ENCODE data around the gene TBATA.

The TBATA gene

DNA sequence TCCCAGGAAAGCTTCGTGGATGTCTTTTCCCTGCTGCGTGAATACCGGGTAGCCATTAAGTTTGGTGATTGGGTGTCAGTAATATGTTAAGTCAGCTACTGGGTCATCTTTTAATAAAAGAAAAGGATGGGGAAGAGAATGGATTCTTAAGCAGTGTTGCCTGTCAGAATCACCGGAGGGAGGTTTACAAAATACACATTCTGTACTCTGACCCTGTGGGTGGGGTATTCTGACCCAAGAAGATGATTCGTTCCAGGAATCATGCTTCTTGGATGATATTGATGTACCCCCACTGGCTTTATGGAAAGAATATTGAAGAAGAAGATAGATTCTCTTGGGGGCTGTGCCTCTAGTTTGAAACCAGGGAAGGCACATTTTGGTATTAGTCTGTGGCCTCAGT, 48.8 kb upstream of the TBATA start:
- Histone ChIP-seq H3K36me3 (ENCODE audit: control insufficient read depth in 2 of 2, insufficient read depth in 1 of 2, low read length in 2 of 2) (peaks cover 5 to 16% of the 10 kb centered on the region in 2 experiments; a peak in 2 of 3 replicates), H3K9me3 (ENCODE audit: control insufficient read depth, insufficient read depth, low read depth, low read length) (no peaks in the 10 kb centered on the region), H3K27ac (ENCODE audit: extremely low read depth, low read depth, low read length) (no peak overlapping the region), H3K4me1 (ENCODE audit: control insufficient read depth, insufficient read depth, low read length) (peaks cover 2% of the 10 kb centered on the region; the same call in 1 of the 2 replicates), H3K4me3 (ENCODE audit: low read depth, low read length) (no peak overlapping the region)
- ChIA-PET POLR2A (no interaction called here), CTCF (interaction anchor here (0.6 to 1.0 kb wide), 2 partner anchors 47 to 91 kb away, joined by 3 read pairs; no protein-coding TSS in a partner anchor)
- no peak for TF ChIP-seq TRIM28 (IDR thresholded peaks at IDR 0.05; ENCODE audit: borderline replicate concordance, low read length)
- TF ChIP-seq ZEB2 (tag by site-specific recombination; IDR thresholded peaks at IDR 0.05), result no peak
- TF ChIP-seq ZNF529 (tag by site-specific recombination; IDR thresholded peaks at IDR 0.05; ENCODE audit: insufficient replicate concordance), result no peak
- TF ChIP-seq ZNF426 (tag by site-specific recombination; IDR thresholded peaks at IDR 0.05), result no peak
- TF ChIP-seq YY1 (tag by site-specific recombination; IDR thresholded peaks at IDR 0.05), result no peak
- TF ChIP-seq, protein P1, sequence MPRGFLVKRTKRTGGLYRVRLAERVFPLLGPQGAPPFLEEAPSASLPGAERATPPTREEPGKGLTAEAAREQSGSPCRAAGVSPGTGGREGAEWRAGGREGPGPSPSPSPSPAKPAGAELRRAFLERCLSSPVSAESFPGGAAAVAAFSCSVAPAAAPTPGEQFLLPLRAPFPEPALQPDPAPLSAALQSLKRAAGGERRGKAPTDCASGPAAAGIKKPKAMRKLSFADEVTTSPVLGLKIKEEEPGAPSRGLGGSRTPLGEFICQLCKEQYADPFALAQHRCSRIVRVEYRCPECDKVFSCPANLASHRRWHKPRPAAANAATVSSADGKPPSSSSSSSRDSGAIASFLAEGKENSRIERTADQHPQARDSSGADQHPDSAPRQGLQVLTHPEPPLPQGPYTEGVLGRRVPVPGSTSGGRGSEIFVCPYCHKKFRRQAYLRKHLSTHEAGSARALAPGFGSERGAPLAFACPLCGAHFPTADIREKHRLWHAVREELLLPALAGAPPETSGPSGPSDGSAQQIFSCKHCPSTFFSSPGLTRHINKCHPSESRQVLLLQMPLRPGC (tag by site-specific recombination; IDR thresholded peaks at IDR 0.05), result no peak
- TF ChIP-seq ZNF510 (tag by site-specific recombination; IDR thresholded peaks at IDR 0.05; ENCODE audit: insufficient replicate concordance), result no peak
- TF ChIP-seq, protein P2, sequence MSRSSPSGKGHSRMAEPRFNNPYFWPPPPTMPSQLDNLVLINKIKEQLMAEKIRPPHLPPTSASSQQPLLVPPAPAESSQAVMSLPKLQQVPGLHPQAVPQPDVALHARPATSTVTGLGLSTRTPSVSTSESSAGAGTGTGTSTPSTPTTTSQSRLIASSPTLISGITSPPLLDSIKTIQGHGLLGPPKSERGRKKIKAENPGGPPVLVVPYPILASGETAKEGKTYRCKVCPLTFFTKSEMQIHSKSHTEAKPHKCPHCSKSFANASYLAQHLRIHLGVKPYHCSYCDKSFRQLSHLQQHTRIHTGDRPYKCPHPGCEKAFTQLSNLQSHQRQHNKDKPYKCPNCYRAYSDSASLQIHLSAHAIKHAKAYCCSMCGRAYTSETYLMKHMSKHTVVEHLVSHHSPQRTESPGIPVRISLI (tag by site-specific recombination; IDR thresholded peaks at IDR 0.05), result no peak
- no peak for TF ChIP-seq ZNF544 (tag by site-specific recombination; IDR thresholded peaks at IDR 0.05)
- no peak for TF ChIP-seq ZNF658 (tag by site-specific recombination; IDR thresholded peaks at IDR 0.05)
- no peak for TF ChIP-seq ZNF155 (tag by site-specific recombination; IDR thresholded peaks at IDR 0.05)
- TF ChIP-seq ZNF701 (tag by site-specific recombination; IDR thresholded peaks at IDR 0.05), result no peak
- TF ChIP-seq RBAK (tag by site-specific recombination; IDR thresholded peaks at IDR 0.05), result no peak
- no peak for TF ChIP-seq ZNF132 (tag by site-specific recombination; IDR thresholded peaks at IDR 0.05; ENCODE audit: borderline replicate concordance)
- TF ChIP-seq GLI2 (tag by site-specific recombination; IDR thresholded peaks at IDR 0.05; ENCODE audit: borderline replicate concordance, low read depth), result no peak
- no peak for TF ChIP-seq ZNF2 (tag by site-specific recombination; IDR thresholded peaks at IDR 0.05)
- no peak for TF ChIP-seq KLF10 (tag by site-specific recombination; IDR thresholded peaks at IDR 0.05)
- no peak for TF ChIP-seq ZNF175 (tag by site-specific recombination; IDR thresholded peaks at IDR 0.05)
- TF ChIP-seq, protein P3, sequence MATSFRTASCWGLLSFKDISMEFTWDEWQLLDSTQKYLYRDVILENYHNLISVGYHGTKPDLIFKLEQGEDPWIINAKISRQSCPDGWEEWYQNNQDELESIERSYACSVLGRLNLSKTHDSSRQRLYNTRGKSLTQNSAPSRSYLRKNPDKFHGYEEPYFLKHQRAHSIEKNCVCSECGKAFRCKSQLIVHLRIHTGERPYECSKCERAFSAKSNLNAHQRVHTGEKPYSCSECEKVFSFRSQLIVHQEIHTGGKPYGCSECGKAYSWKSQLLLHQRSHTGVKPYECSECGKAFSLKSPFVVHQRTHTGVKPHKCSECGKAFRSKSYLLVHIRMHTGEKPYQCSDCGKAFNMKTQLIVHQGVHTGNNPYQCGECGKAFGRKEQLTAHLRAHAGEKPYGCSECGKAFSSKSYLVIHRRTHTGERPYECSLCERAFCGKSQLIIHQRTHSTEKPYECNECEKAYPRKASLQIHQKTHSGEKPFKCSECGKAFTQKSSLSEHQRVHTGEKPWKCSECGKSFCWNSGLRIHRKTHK (tag by site-specific recombination; IDR thresholded peaks at IDR 0.05), result no peak

DNA sequence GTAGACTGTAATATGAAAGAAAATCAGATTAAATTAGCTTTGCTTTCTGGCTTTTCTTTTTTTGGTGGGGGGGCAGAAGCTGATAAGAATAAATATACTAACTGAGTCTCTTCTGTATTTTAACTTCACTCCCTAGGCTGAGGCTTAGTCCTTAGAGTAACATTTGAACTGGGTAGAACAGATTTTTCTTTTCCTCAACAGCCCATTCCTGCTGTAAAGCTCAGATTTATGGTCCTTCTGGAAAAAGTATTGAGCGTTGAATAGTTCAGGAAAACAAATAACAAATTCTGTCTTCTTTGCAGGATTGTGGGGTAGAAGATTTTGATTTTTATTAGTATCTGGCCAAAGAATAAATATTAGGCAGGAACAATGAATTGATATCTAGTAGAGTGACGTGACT, 48.4 kb upstream of the TBATA start:
- Histone ChIP-seq H3K4me3 (ENCODE audit: low read depth, low read length) (no peak overlapping the region), H3K4me1 (ENCODE audit: control insufficient read depth, insufficient read depth, low read length) (peaks cover 5% of the 10 kb centered on the region; the same call in 1 of the 2 replicates), H3K27ac (ENCODE audit: extremely low read depth, low read depth, low read length) (no peak overlapping the region), H3K36me3 (ENCODE audit: control insufficient read depth in 2 of 2, insufficient read depth in 1 of 2, low read length in 2 of 2) (peaks cover 5 to 16% of the 10 kb centered on the region in 2 experiments; a peak in 2 of 3 replicates), H3K9me3 (ENCODE audit: control insufficient read depth, insufficient read depth, low read depth, low read length) (no peaks in the 10 kb centered on the region)
- ChIA-PET POLR2A (no interaction called here), CTCF (interaction anchor here (0.6 to 1.0 kb wide), 2 partner anchors 47 to 92 kb away, joined by 3 read pairs; no protein-coding TSS in a partner anchor)
- TF ChIP-seq, protein P4, sequence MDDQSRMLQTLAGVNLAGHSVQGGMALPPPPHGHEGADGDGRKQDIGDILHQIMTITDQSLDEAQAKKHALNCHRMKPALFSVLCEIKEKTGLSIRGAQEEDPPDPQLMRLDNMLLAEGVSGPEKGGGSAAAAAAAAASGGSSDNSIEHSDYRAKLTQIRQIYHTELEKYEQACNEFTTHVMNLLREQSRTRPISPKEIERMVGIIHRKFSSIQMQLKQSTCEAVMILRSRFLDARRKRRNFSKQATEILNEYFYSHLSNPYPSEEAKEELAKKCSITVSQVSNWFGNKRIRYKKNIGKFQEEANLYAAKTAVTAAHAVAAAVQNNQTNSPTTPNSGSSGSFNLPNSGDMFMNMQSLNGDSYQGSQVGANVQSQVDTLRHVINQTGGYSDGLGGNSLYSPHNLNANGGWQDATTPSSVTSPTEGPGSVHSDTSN (CRISPR knock-in tag; IDR thresholded peaks at IDR 0.05), result no peak
- no peak for TF ChIP-seq ZBTB7A (tag by site-specific recombination; IDR thresholded peaks at IDR 0.05; ENCODE audit: low read depth)
- TF ChIP-seq, protein P5, sequence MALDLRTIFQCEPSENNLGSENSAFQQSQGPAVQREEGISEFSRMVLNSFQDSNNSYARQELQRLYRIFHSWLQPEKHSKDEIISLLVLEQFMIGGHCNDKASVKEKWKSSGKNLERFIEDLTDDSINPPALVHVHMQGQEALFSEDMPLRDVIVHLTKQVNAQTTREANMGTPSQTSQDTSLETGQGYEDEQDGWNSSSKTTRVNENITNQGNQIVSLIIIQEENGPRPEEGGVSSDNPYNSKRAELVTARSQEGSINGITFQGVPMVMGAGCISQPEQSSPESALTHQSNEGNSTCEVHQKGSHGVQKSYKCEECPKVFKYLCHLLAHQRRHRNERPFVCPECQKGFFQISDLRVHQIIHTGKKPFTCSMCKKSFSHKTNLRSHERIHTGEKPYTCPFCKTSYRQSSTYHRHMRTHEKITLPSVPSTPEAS (tag by site-specific recombination; IDR thresholded peaks at IDR 0.05), result no peak
- TF ChIP-seq ZNF433 (tag by site-specific recombination; IDR thresholded peaks at IDR 0.05; ENCODE audit: low read depth), result no peak
- TF ChIP-seq, protein P6, sequence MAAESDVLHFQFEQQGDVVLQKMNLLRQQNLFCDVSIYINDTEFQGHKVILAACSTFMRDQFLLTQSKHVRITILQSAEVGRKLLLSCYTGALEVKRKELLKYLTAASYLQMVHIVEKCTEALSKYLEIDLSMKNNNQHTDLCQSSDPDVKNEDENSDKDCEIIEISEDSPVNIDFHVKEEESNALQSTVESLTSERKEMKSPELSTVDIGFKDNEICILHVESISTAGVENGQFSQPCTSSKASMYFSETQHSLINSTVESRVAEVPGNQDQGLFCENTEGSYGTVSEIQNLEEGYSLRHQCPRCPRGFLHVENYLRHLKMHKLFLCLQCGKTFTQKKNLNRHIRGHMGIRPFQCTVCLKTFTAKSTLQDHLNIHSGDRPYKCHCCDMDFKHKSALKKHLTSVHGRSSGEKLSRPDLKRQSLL (tag by site-specific recombination; IDR thresholded peaks at IDR 0.05), result no peak
- TF ChIP-seq HOXA7 (CRISPR knock-in tag; IDR thresholded peaks at IDR 0.05; ENCODE audit: borderline replicate concordance), result no peak
- no peak for TF ChIP-seq ZNF423 (tag by site-specific recombination; IDR thresholded peaks at IDR 0.05)
- TF ChIP-seq ZNF132 (tag by site-specific recombination; IDR thresholded peaks at IDR 0.05; ENCODE audit: borderline replicate concordance), result no peak
- TF ChIP-seq, protein P7, sequence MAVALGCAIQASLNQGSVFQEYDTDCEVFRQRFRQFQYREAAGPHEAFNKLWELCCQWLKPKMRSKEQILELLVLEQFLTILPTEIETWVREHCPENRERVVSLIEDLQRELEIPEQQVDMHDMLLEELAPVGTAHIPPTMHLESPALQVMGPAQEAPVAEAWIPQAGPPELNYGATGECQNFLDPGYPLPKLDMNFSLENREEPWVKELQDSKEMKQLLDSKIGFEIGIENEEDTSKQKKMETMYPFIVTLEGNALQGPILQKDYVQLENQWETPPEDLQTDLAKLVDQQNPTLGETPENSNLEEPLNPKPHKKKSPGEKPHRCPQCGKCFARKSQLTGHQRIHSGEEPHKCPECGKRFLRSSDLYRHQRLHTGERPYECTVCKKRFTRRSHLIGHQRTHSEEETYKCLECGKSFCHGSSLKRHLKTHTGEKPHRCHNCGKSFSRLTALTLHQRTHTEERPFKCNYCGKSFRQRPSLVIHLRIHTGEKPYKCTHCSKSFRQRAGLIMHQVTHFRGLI (tag by site-specific recombination; IDR thresholded peaks at IDR 0.05), result no peak
